Hematopoietic multipotent progenitor cell treated with erythropoietin and hydrocortisone succinate and interleukin-3 and kit ligand, for 17 days (in vitro differentiated cells): ENCODE results near the gene DHRS3.
"Not testable (repeated sequence)": the region's sequence is repeated elsewhere in the genome, so short reads cannot be mapped to it uniquely, and the experiment has no call there.

ENCODE experiments used
- DNase-seq: peaks from one replicate; pipeline ENCODE4 v3.0.0-alpha.2; 2015; ENCODE audit warnings: low spot score

DHRS3 gene

GRCh38 chr1:12617901-12618660, at the start of gene DHRS3:
Gene DHRS3, minus strand, starts transcription at chr1:12618210. Its CDS starts 862 bp downstream, at chr1:12617348.
- DNase-seq = peak; percentile 23

GRCh38 chr1:12666141-12666735, 48.2 kb upstream of the DHRS3 start:
- DNase-seq = no peak

GRCh38 chr1:12665511-12665910, 47.5 kb upstream of the DHRS3 start:
- no peak for DNase-seq

GRCh38 chr1:12662556-12662955, 44.5 kb upstream of the DHRS3 start:
- DNase-seq = no peak

GRCh38 chr1:12661606-12662219, 43.7 kb upstream of the DHRS3 start:
- DNase-seq = no peak

GRCh38 chr1:12658531-12659453, 40.8 kb upstream of the DHRS3 start:
- DNase-seq = peak; percentile 81

GRCh38 chr1:12657885-12658512, 40.0 kb upstream of the DHRS3 start:
- not testable (repeated sequence) for DNase-seq

- no peak for DNase-seq
These were observed 39.3 kb upstream of the DHRS3 start for GRCh38 chr1:12657060-12657884.

GRCh38 chr1:12656575-12656974, 38.6 kb upstream of the DHRS3 start:
- no peak for DNase-seq

- no peak for DNase-seq
These were observed 36.6 kb upstream of the DHRS3 start for GRCh38 chr1:12654657-12655056.

- DNase-seq = no peak
These were observed 36.1 kb upstream of the DHRS3 start for GRCh38 chr1:12654004-12654567.

- no peak for DNase-seq
These were observed 32.0 kb upstream of the DHRS3 start for GRCh38 chr1:12649971-12650421.

GRCh38 chr1:12648741-12649140, 30.7 kb upstream of the DHRS3 start:
- no peak for DNase-seq

GRCh38 chr1:12645401-12645800, 27.4 kb upstream of the DHRS3 start:
- DNase-seq = not testable (repeated sequence)

- no peak for DNase-seq
These were observed 26.8 kb upstream of the DHRS3 start for GRCh38 chr1:12644829-12645228.

- DNase-seq = no peak
These were observed 26.2 kb upstream of the DHRS3 start for GRCh38 chr1:12644237-12644636.

- DNase-seq = no peak
These were observed 25.8 kb upstream of the DHRS3 start, which contains the start of gene AADACL4 for GRCh38 chr1:12643785-12644184. Gene AADACL4, plus strand, starts transcription at chr1:12644085. Its CDS starts 462 bp downstream, at chr1:12644547.

- DNase-seq = no peak
These were observed 25.1 kb upstream of the DHRS3 start for GRCh38 chr1:12643079-12643478.

- DNase-seq = no peak
These were observed 22.9 kb upstream of the DHRS3 start for GRCh38 chr1:12640958-12641272.

- DNase-seq = no peak
These were observed 22.4 kb upstream of the DHRS3 start for GRCh38 chr1:12640237-12640957.
